D721Med (cell line): Measurements from ENCODE around the gene PTPN13.
A peak's percentile ranks its signal among the peaks of the same experiment; 100 is the strongest.

Experiments used
- DNase-seq: peaks from one replicate; pipeline ENCODE4 v3.0.0; 2011; ENCODE audit warnings: low spot score; ENCODE audit not compliant: insufficient read length
- FAIRE-seq: peaks from 2 replicates; lab custom pipeline; 2011; peaks lifted over from hg19 to GRCh38; lab: Jason Lieb, UNC
- TF ChIP-seq, protein P1 (sequence below): IDR thresholded peaks from 2 replicates; pipeline ENCODE4 v1.5.1; 2012; ENCODE audit warnings: mild to moderate bottlenecking, control low read depth; ENCODE audit not compliant: insufficient read depth; ENCODE audit errors: missing control alignments

PTPN13 gene

GRCh38 chr4:86619656-86620055, 25.5 kb downstream of the PTPN13 start:
- no peak for DNase-seq
- TF ChIP-seq, protein P1, sequence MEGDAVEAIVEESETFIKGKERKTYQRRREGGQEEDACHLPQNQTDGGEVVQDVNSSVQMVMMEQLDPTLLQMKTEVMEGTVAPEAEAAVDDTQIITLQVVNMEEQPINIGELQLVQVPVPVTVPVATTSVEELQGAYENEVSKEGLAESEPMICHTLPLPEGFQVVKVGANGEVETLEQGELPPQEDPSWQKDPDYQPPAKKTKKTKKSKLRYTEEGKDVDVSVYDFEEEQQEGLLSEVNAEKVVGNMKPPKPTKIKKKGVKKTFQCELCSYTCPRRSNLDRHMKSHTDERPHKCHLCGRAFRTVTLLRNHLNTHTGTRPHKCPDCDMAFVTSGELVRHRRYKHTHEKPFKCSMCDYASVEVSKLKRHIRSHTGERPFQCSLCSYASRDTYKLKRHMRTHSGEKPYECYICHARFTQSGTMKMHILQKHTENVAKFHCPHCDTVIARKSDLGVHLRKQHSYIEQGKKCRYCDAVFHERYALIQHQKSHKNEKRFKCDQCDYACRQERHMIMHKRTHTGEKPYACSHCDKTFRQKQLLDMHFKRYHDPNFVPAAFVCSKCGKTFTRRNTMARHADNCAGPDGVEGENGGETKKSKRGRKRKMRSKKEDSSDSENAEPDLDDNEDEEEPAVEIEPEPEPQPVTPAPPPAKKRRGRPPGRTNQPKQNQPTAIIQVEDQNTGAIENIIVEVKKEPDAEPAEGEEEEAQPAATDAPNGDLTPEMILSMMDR = no peak
- peak; percentile 35 for FAIRE-seq

GRCh38 chr4:86621435-86621834, 27.3 kb downstream of the PTPN13 start:
- TF ChIP-seq, protein P1 = no peak
- DNase-seq (no peak), FAIRE-seq (peak; percentile 68)

DNA sequence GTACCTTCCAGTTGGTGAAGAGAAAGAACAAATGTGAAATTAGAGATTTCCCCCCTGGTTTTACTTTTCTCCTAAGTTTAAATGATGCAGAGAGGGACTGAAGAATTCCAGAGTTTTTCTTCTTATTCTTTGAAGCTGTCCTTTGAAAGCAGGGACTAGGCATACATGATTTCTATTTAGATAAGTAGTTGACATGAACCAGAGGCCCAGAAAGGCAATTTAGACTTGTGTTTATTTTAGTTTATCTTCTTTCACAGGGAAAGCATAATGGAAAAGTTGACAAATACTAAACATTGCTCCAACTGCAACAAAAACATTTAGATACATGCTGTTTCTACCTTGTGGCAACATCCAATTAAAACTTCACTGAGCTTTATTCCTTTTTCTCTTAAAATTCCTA, 32.0 kb downstream of the PTPN13 start:
- no peak for DNase-seq
- TF ChIP-seq, protein P1 = no peak
- FAIRE-seq = no peak

DNA sequence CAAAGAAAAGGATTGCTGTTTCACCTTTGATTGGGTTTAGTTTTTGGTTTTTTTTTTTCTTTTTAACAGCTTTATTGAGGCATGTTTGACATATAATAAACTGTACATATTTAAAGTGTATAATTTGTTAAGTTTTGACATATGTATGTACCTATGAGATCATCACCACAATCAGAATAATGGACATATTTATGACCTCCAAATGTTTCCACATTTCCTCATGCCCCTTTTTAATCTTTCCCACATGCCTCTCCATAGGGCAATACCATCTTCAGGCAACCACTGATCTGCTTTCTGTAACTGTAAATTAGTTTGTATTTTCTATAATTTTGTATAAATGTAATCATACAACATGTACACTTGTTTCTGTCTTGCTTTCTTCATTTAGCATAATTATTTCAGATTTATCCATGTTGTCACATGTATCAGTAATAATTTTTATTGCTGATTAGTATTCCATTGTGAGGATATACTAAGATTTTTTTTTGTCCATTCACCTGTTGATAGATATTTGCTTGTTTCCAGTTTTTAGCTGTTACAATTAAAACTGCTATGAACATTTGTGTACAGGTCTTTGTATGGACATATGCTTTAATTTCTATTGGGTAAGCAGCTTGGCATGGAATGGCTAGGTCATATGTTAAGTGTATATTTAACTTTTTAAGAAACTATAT, 33.5 kb downstream of the PTPN13 start:
- FAIRE-seq (peak; percentile 25), DNase-seq (no peak)
- TF ChIP-seq, protein P1 = no peak

DNA sequence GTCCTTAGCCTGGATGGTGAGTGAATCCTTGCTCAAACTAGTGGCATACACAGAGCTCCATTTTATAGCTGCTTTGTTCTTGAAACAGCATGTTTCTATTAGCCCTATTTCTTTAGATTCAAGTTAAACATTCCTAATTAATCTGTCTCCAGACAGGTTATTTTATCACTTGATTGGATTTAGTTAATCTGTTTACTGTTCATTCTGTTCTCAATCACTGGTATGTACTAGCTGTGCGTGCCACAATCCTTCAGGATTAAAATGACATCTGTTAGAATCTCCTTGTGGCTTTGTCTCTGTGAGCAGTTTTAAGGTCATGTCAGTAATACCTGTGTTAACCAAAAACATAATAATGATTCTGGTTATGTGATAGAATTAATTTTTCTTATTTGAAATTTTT, 36.5 kb downstream of the PTPN13 start:
- TF ChIP-seq, protein P1 = no peak
- FAIRE-seq (peak; percentile 100), DNase-seq (no peak)

DNA sequence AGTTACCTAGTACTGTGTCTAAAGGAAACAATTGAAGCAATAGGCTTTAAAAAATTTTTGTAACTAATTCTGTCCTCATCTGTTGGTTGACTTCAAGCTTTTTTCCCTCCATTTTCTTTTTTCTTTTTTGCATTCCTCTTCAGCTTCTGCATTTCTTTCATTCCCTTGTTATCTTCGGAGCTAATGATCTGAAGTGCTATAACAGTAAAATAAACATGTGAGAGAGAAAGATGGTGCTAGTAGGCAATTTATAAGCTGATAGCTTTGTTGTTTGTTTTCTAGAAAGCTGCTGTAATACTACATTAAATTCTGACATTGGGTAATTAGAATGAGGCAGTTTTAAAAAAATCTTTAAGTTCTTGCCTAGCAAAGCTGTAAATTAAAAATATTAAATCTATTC, 37.1 kb downstream of the PTPN13 start:
- FAIRE-seq (peak; percentile 48), DNase-seq (no peak)
- TF ChIP-seq, protein P1 = no peak

GRCh38 chr4:86633854-86634253, 39.7 kb downstream of the PTPN13 start:
- FAIRE-seq (no peak), DNase-seq (no peak)
- TF ChIP-seq, protein P1 = no peak
